ENCODE data around the gene MYH11. TPM values are rescaled to one million over a fixed set of nuclear protein-coding genes. Genes with fewer than 3 reads are reported as not detected.

MYH11 gene
- total and polyA plus RNA-seq, 10 of the 15 experiments (the other 5 are each of a cell fraction or from before 2014, with no cell fraction given): 0.01 to 1.9 (median 0.13) TPM; not detected in 1

DNA sequence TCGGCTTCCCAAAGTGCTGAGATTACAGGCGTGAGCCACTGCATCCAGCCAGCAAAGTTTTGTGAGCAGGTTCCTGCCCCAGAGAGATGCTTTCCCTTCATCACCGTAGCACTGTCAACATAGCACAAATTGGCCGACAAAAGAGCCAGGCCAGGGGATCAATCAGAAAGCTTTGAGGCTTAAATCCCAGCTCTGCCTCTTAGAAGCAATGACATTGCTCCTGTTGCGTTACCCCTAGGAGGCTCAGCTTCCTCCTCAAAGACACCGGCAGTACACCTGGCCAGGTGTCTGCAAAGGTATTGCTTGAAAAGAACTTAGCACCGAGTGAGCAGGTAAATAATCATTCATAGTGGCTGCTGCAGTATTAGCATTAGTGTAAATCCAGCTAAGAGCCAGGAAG, 120.3 kb downstream of the MYH11 start:
- Histone ChIP-seq H3K9me3 (replicated peaks; ENCODE audit: control insufficient read depth, insufficient read depth, low read length) (no peaks in the 10 kb centered on the region; the same call in 2 of the 3 replicates), H3K9ac (ENCODE audit: control insufficient read depth, insufficient read depth, low read length) (no peak overlapping the region), H3K4me3 (no peak overlapping the region), H3K4me2 (ENCODE audit: control insufficient read depth, insufficient read depth) (no peak overlapping the region), H3K79me2 (ENCODE audit: control insufficient read depth, insufficient read depth, low read length) (no peaks in the 10 kb centered on the region), H3K27ac (ENCODE audit: control insufficient read depth, insufficient read depth) (no peak overlapping the region), H2AFZ (ENCODE audit: control insufficient read depth, low read depth, low read length) (no peak overlapping the region), H3K36me3 (ENCODE audit: control insufficient read depth in 2 of 2, insufficient read depth in 2 of 2, low read length in 1 of 2) (no peaks in the 10 kb centered on the region), H3K4me1 (ENCODE audit: control insufficient read depth, insufficient read depth, low read length) (no peaks in the 10 kb centered on the region), H3K27me3 (replicated peaks in 1 of 2; ENCODE audit: control insufficient read depth in 2 of 2, insufficient read depth in 2 of 2, low read length in 1 of 2) (peaks cover 0 to 1% of the 10 kb centered on the region in 2 experiments; a peak in 1 of 4 replicates), H4K20me1 (ENCODE audit: control insufficient read depth, insufficient read depth) (no peaks in the 10 kb centered on the region)
- RAD21 ChIA-PET (ENCODE audit: unreplicated experiment): no interaction called here
- in situ Hi-C loops (cut with MboI): no loop called here
- SMC1A ChIA-PET (ENCODE audit: uncharacterized antibody, unreplicated experiment): no interaction called here
- WGBS (ENCODE audit: insufficient coverage, insufficient replicate concordance, low lambda C conversion rate, missing lambda C conversion rate): 58% methylated on average over 7 of the region's 7 CpGs
- POLR2A ChIA-PET: no interaction called here
- no TSS peak for BruUV-seq (replicated peaks)
- FAIRE-seq (no peak), ATAC-seq (no peak), DNase-seq (ENCODE audit: low read depth, low spot score) (no peak)
- intact Hi-C loops (cut with micrococcal nuclease; ENCODE audit: unreplicated experiment): no loop called here
- CTCF ChIA-PET: interaction anchor here (0.8 kb wide), 1 partner anchor 57 kb away, joined by 3 read pairs; no protein-coding TSS in a partner anchor
- TF ChIP-seq, protein P1, sequence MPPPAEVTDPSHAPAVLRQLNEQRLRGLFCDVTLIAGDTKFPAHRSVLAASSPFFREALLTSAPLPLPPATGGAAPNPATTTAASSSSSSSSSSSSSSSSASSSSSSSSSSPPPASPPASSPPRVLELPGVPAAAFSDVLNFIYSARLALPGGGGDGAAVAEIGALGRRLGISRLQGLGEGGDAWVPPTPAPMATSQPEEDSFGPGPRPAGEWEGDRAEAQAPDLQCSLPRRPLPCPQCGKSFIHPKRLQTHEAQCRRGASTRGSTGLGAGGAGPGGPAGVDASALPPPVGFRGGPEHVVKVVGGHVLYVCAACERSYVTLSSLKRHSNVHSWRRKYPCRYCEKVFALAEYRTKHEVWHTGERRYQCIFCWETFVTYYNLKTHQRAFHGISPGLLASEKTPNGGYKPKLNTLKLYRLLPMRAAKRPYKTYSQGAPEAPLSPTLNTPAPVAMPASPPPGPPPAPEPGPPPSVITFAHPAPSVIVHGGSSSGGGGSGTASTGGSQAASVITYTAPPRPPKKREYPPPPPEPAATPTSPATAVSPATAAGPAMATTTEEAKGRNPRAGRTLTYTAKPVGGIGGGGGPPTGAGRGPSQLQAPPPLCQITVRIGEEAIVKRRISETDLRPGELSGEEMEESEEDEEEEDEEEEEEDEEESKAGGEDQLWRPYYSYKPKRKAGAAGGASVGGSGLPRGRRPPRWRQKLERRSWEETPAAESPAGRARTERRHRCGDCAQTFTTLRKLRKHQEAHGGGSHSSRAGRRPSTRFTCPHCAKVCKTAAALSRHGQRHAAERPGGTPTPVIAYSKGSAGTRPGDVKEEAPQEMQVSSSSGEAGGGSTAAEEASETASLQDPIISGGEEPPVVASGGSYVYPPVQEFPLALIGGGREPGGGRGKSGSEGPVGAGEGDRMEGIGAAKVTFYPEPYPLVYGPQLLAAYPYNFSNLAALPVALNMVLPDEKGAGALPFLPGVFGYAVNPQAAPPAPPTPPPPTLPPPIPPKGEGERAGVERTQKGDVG (CRISPR knock-in tag; IDR thresholded peaks at IDR 0.05): no peak
- TF ChIP-seq YY1 (IDR thresholded peaks at IDR 0.05; ENCODE audit: low read depth, low read length) (no peak), ZBTB40 (IDR thresholded peaks at IDR 0.05; ENCODE audit: borderline replicate concordance) (no peak), ZNF24 (IDR thresholded peaks at IDR 0.05) (no peak), POLR2A (IDR thresholded peaks at IDR 0.05; ENCODE audit: low read depth, low read length) (no peak), BCL3 (IDR thresholded peaks at IDR 0.05; ENCODE audit: borderline replicate concordance, insufficient read depth, low read depth, low read length, poor library complexity, severe bottlenecking) (no peak), BCL11A (IDR thresholded peaks at IDR 0.05; ENCODE audit: low read depth, low read length) (no peak), RELA (IDR thresholded peaks at IDR 0.05; ENCODE audit: borderline replicate concordance, partially characterized antibody) (no peak), IRF4 (IDR thresholded peaks at IDR 0.05; ENCODE audit: low read depth, low read length) (no peak), FOXK2 (IDR thresholded peaks at IDR 0.05) (no peak), SUZ12 (IDR thresholded peaks at IDR 0.05; ENCODE audit: unreplicated experiment) (no peak), ZBED1 (IDR thresholded peaks at IDR 0.05; ENCODE audit: borderline replicate concordance) (no peak), MYB (IDR thresholded peaks at IDR 0.05; ENCODE audit: borderline replicate concordance, low read depth, low read length) (no peak), SREBF1 (IDR thresholded peaks at IDR 0.05; ENCODE audit: low read length) (no peak), IRF5 (IDR thresholded peaks at IDR 0.05; ENCODE audit: borderline replicate concordance) (no peak), ZNF207 (IDR thresholded peaks at IDR 0.05; ENCODE audit: borderline replicate concordance) (no peak)
